ENCODE measurements around the gene VPS13D. TPM values are rescaled to one million over a fixed set of nuclear protein-coding genes. Genes with fewer than 3 reads are reported as not detected.

VPS13D gene
- total and polyA plus RNA-seq, 2 donors from 2014 or later = 19.4 to 75.8 TPM

DNA sequence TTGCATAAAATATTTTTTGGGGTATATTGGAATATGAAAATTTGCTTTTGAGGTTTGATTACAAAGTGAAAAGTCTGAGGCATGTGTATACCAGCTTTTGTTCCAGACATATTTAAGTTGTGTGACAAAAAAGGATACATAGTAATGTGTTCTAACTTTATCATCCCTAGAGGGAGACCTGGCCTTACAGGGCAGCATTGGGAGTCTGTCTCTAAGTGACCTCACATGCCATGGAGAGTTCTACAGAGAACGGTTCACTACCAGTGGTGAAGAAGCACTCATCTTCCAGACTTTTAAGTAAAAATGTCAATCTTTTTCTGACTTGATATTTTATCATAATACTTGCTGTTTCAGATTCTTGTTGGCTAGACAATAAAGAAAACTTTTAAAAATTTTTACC is 61.0 kb downstream of the VPS13D start:
- FAIRE-seq = no peak
- H3K27ac ChIP-seq (ENCODE audit: low read depth in 2 of 2, low read length in 2 of 2) = no peak overlapping the region
- no peak overlapping the region for H3K9ac ChIP-seq (ENCODE audit: low read length in 3 of 3)
- H3K9me3 ChIP-seq (ENCODE audit: control insufficient read depth in 2 of 3, insufficient read depth in 1 of 3, low read length in 3 of 3) = no peaks in the 10 kb centered on the region
- H3K4me3 ChIP-seq (ENCODE audit: low read length in 3 of 3) = no peak overlapping the region
- TF ChIP-seq, protein P1, sequence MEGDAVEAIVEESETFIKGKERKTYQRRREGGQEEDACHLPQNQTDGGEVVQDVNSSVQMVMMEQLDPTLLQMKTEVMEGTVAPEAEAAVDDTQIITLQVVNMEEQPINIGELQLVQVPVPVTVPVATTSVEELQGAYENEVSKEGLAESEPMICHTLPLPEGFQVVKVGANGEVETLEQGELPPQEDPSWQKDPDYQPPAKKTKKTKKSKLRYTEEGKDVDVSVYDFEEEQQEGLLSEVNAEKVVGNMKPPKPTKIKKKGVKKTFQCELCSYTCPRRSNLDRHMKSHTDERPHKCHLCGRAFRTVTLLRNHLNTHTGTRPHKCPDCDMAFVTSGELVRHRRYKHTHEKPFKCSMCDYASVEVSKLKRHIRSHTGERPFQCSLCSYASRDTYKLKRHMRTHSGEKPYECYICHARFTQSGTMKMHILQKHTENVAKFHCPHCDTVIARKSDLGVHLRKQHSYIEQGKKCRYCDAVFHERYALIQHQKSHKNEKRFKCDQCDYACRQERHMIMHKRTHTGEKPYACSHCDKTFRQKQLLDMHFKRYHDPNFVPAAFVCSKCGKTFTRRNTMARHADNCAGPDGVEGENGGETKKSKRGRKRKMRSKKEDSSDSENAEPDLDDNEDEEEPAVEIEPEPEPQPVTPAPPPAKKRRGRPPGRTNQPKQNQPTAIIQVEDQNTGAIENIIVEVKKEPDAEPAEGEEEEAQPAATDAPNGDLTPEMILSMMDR (IDR thresholded peaks at IDR 0.05; ENCODE audit: borderline replicate concordance, extremely low read depth, insufficient read depth) = no peak
- peaks cover under 1 to 35% (median 2%) of the 10 kb centered on the region in 3 donors for H3K36me3 ChIP-seq (ENCODE audit: control insufficient read depth in 2 of 3, insufficient read depth in 3 of 3, low read length in 3 of 3)
- no peaks in the 10 kb centered on the region for H3K27me3 ChIP-seq (ENCODE audit: control insufficient read depth, insufficient read depth, low read length)
- no peaks in the 10 kb centered on the region for H3K4me1 ChIP-seq (ENCODE audit: control insufficient read depth in 2 of 3, insufficient read depth in 2 of 3, low read depth in 1 of 3, low read length in 3 of 3)
- DNase-seq = no peak
- intact Hi-C loops (cut with DNase I) = no loop called here

GRCh38 chr1:12293416-12293815 is 63.6 kb downstream of the VPS13D start:
- no peaks in the 10 kb centered on the region for H3K4me1 ChIP-seq (ENCODE audit: control insufficient read depth in 2 of 3, insufficient read depth in 2 of 3, low read depth in 1 of 3, low read length in 3 of 3)
- intact Hi-C loops (cut with DNase I) = no loop called here
- H3K9ac ChIP-seq (ENCODE audit: low read length in 3 of 3) = no peak overlapping the region
- no peaks in the 10 kb centered on the region for H3K9me3 ChIP-seq (ENCODE audit: control insufficient read depth in 2 of 3, insufficient read depth in 1 of 3, low read length in 3 of 3)
- no peak overlapping the region for H3K27ac ChIP-seq (ENCODE audit: low read depth in 2 of 2, low read length in 2 of 2)
- H3K27me3 ChIP-seq (ENCODE audit: control insufficient read depth, insufficient read depth, low read length) = no peaks in the 10 kb centered on the region
- H3K36me3 ChIP-seq (ENCODE audit: control insufficient read depth in 2 of 3, insufficient read depth in 3 of 3, low read length in 3 of 3) = peaks cover 2 to 34% (median 6%) of the 10 kb centered on the region in 3 donors
- DNase-seq (no peak), FAIRE-seq (no peak)
- no peak overlapping the region for H3K4me3 ChIP-seq (ENCODE audit: low read length in 3 of 3)
- TF ChIP-seq, protein P1 (IDR thresholded peaks at IDR 0.05; ENCODE audit: borderline replicate concordance, extremely low read depth, insufficient read depth) = no peak

- H3K27ac ChIP-seq (ENCODE audit: low read depth in 2 of 2, low read length in 2 of 2) = no peak overlapping the region
- H3K27me3 ChIP-seq (ENCODE audit: control insufficient read depth, insufficient read depth, low read length) = no peaks in the 10 kb centered on the region
- H3K9ac ChIP-seq (ENCODE audit: low read length in 3 of 3) = no peak overlapping the region
- DNase-seq (no peak), FAIRE-seq (no peak)
- no peaks in the 10 kb centered on the region for H3K9me3 ChIP-seq (ENCODE audit: control insufficient read depth in 2 of 3, insufficient read depth in 1 of 3, low read length in 3 of 3)
- peaks cover 2 to 36% (median 6%) of the 10 kb centered on the region in 3 donors for H3K36me3 ChIP-seq (ENCODE audit: control insufficient read depth in 2 of 3, insufficient read depth in 3 of 3, low read length in 3 of 3)
- intact Hi-C loops (cut with DNase I) = no loop called here
- H3K4me1 ChIP-seq (ENCODE audit: control insufficient read depth in 2 of 3, insufficient read depth in 2 of 3, low read depth in 1 of 3, low read length in 3 of 3) = no peaks in the 10 kb centered on the region
- TF ChIP-seq, protein P1 (IDR thresholded peaks at IDR 0.05; ENCODE audit: borderline replicate concordance, extremely low read depth, insufficient read depth) = no peak
- H3K4me3 ChIP-seq (ENCODE audit: low read length in 3 of 3) = no peak overlapping the region
Measured at GRCh38 chr1:12294076-12294475, 64.2 kb downstream of the VPS13D start.

DNA sequence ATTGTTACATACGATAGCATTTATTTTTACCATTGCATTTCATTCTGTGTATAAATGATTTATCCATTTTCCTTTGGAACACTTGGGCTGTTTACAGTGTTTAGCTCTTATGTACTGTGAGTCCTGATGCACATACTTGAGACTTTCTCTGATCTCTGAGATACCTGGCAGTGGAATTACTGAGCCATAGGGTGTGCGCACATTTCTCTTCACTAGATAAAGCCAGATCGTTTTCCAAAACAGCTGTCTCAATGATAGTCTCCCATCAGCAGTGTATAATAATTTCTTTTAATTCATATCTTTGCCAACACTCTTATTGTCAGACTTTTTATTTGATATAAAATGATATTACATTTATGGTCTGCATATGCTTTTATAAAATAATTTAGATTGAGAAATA is 66.2 kb downstream of the VPS13D start:
- Histone ChIP-seq H3K27me3 (ENCODE audit: control insufficient read depth, insufficient read depth, low read length) (no peaks in the 10 kb centered on the region), H3K4me1 (ENCODE audit: control insufficient read depth in 2 of 3, insufficient read depth in 2 of 3, low read depth in 1 of 3, low read length in 3 of 3) (no peaks in the 10 kb centered on the region), H3K27ac (ENCODE audit: low read depth in 2 of 2, low read length in 2 of 2) (no peak overlapping the region), H3K4me3 (ENCODE audit: low read length in 3 of 3) (no peak overlapping the region), H3K9ac (ENCODE audit: low read length in 3 of 3) (no peak overlapping the region), H3K36me3 (ENCODE audit: control insufficient read depth in 2 of 3, insufficient read depth in 3 of 3, low read length in 3 of 3) (peaks cover 2 to 33% (median 10%) of the 10 kb centered on the region in 3 donors), H3K9me3 (ENCODE audit: control insufficient read depth in 2 of 3, insufficient read depth in 1 of 3, low read length in 3 of 3) (no peaks in the 10 kb centered on the region)
- DNase-seq (no peak), FAIRE-seq (no peak)
- intact Hi-C loops (cut with DNase I) = no loop called here
- TF ChIP-seq, protein P1 (IDR thresholded peaks at IDR 0.05; ENCODE audit: borderline replicate concordance, extremely low read depth, insufficient read depth) = no peak

All from kidney (tissue), 14 donors.